ENCODE data around the gene RASSF4. TPM values are rescaled to one million over a fixed set of nuclear protein-coding genes. Genes with fewer than 3 reads are reported as not detected.

Gene RASSF4
- total and polyA plus RNA-seq, 4 donors: 32.5 to 87.9 (median 56.8) TPM

DNA sequence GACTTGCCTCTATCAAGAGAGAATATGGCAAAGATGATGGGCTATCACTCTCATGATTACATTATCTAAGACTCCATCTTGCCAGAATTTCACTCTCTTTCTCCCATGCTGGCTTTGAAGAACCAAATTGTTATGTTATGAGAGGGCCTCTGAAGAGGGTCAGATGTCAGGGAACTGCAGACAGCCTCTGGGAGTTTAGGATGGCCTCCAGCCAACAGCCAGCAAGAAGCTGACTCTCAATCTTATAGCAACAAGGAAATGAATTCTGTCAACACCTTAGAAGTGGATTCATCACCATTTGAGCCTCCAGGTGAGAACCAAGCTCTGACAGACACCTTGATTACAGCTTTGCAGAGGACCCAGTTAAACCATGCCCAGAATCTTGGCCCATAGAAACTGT, 74.7 kb downstream of the RASSF4 start:
- H3K27me3 ChIP-seq (ENCODE audit: control insufficient read depth, insufficient read depth, low read length): no peaks in the 10 kb centered on the region
- H3K4me1 ChIP-seq (ENCODE audit: control insufficient read depth, insufficient read depth, low read length): no peaks in the 10 kb centered on the region
- H3K4me3 ChIP-seq (ENCODE audit: low read depth, low read length): no peak overlapping the region
- H3K36me3 ChIP-seq (ENCODE audit: control insufficient read depth, insufficient read depth, low read length): no peaks in the 10 kb centered on the region
- H3K27ac ChIP-seq (ENCODE audit: low read depth, low read length): no peak overlapping the region
- DNase-seq (ENCODE audit: low read depth in 4 of 6, low spot score in 6 of 6): peak in 1 of 6 donors; percentile 29
- peaks cover 6% of the 10 kb centered on the region for H3K9me3 ChIP-seq (ENCODE audit: control insufficient read depth, insufficient read depth, low read length)

DNA sequence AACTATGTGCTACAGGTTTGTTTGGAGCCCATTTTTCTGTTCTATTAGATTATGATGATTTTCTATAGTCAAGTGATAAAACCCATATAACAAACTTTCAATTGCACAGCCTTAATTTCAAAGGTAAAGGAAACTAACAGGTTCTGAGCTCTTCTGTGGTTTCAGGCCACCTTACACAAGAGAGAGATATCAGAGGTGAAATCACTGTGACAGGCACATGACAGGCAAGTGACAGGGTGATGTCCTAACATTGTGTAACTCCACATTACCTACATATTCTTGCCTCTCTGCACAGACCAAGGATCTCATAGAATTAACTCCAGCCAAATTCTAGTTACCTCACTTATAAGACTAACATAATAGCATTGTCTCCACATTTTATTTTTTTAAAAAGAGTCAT, 76.1 kb downstream of the RASSF4 start:
- H3K9me3 ChIP-seq (ENCODE audit: control insufficient read depth, insufficient read depth, low read length): no peaks in the 10 kb centered on the region
- DNase-seq (ENCODE audit: low read depth in 4 of 6, low spot score in 6 of 6): no peak
- no peak overlapping the region for H3K4me3 ChIP-seq (ENCODE audit: low read depth, low read length)
- H3K27ac ChIP-seq (ENCODE audit: low read depth, low read length): no peak overlapping the region
- no peaks in the 10 kb centered on the region for H3K27me3 ChIP-seq (ENCODE audit: control insufficient read depth, insufficient read depth, low read length)
- H3K4me1 ChIP-seq (ENCODE audit: control insufficient read depth, insufficient read depth, low read length): no peaks in the 10 kb centered on the region
- H3K36me3 ChIP-seq (ENCODE audit: control insufficient read depth, insufficient read depth, low read length): no peaks in the 10 kb centered on the region

DNA sequence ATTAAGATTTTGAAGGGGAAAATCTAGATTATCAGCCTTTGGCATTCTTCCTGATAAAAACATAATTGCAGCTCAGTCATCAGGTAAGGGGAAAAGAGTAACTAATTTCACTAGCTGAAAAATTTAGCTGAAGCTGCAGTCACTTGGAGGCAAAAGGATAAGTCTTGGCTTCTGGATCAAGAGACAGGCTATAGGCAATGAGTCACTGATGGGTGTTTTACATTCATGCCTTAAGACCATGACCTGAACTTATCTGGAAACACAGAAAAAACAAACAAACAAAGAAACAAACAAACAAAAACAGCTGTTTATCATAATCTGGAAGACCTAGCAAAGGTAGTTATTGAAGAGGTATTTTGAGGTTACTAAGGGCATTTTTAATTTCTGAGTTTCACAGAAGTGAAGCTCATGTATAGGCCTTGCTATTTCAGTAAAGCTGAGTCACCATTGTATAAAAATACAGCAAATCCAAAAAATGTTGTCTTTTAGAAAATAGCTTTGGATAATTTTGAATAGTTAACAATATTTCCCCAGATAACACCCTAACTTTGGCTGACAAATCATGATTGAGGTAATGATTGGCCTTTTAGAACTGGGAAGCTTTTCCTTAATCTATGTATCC, 81.4 kb downstream of the RASSF4 start:
- no peaks in the 10 kb centered on the region for H3K4me1 ChIP-seq (ENCODE audit: control insufficient read depth, insufficient read depth, low read length)
- H3K4me3 ChIP-seq (ENCODE audit: low read depth, low read length): no peak overlapping the region
- DNase-seq (ENCODE audit: low read depth in 4 of 6, low spot score in 6 of 6): no peak
- no peaks in the 10 kb centered on the region for H3K36me3 ChIP-seq (ENCODE audit: control insufficient read depth, insufficient read depth, low read length)
- no peaks in the 10 kb centered on the region for H3K27me3 ChIP-seq (ENCODE audit: control insufficient read depth, insufficient read depth, low read length)
- no peak overlapping the region for H3K27ac ChIP-seq (ENCODE audit: low read depth, low read length)
- H3K9me3 ChIP-seq (ENCODE audit: control insufficient read depth, insufficient read depth, low read length): no peaks in the 10 kb centered on the region

- Histone ChIP-seq H3K36me3 (ENCODE audit: control insufficient read depth, insufficient read depth, low read length) (no peaks in the 10 kb centered on the region), H3K27ac (ENCODE audit: low read depth, low read length) (no peak overlapping the region), H3K4me3 (ENCODE audit: low read depth, low read length) (no peak overlapping the region), H3K4me1 (ENCODE audit: control insufficient read depth, insufficient read depth, low read length) (no peaks in the 10 kb centered on the region), H3K27me3 (ENCODE audit: control insufficient read depth, insufficient read depth, low read length) (no peaks in the 10 kb centered on the region), H3K9me3 (ENCODE audit: control insufficient read depth, insufficient read depth, low read length) (no peaks in the 10 kb centered on the region)
- DNase-seq (ENCODE audit: low read depth in 4 of 6, low spot score in 6 of 6): no peak
- WGBS (ENCODE audit: insufficient coverage): 35% methylated on average over 6 of the region's 7 CpGs
These were observed 84.7 kb downstream of the RASSF4 start for GRCh38 chr10:45044290-45044689.

Other genes with a start within 250 kb of the RASSF4 start
- gene TMEM72, start 48.5 kb upstream of the RASSF4 start, total RNA-seq: 1 to 10 TPM in 1 of 2 donors, under 1 TPM in 1; 0.99 to 8.0 TPM
- under 1 TPM; 0.33 to 0.84 TPM for gene TMEM72, start 48.5 kb upstream of the RASSF4 start, polyA plus RNA-seq (ENCODE audit: insufficient read length in 2 of 2)
- 10 to 100 TPM; 18.1 to 25.2 TPM for gene DEPP1, start 19.0 kb downstream of the RASSF4 start, total RNA-seq
- 1 to 10 TPM; 8.1 to 9.6 TPM for gene DEPP1, start 19.0 kb downstream of the RASSF4 start, polyA plus RNA-seq (ENCODE audit: insufficient read length in 2 of 2)
- gene ZNF22, start 41.1 kb downstream of the RASSF4 start, total RNA-seq: 10 to 100 TPM; 44.5 to 45.1 TPM
- 10 to 100 TPM; 46.9 to 58.6 TPM for gene ZNF22, start 41.1 kb downstream of the RASSF4 start, polyA plus RNA-seq (ENCODE audit: insufficient read length in 2 of 2)